ENCODE results near the gene FAM9A.
"Not testable (repeated sequence)": the region's sequence is repeated elsewhere in the genome, so short reads cannot be mapped to it uniquely, and the experiment has no call there.

DNA sequence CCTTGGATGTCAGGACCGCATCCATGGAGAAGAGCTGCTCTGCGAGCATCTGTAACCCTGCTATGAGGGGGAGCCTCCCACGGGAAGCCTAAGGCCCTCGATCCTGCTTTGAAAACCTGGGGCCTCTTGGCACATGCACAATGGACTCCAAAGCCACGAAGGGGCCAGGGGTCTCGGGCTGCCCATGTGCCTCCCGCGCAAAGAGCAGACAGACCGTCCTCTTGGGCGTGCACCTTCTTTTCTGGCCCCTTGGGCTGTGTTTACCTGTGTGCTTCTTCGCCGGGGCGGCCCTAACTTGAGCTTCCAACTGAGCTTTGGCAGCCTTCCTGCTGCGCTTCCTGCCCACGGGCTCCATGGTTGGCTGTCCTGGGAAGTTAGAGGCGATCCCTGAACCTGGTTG is 2.5 kb downstream of the FAM9A start:
- TF ChIP-seq, protein P1, sequence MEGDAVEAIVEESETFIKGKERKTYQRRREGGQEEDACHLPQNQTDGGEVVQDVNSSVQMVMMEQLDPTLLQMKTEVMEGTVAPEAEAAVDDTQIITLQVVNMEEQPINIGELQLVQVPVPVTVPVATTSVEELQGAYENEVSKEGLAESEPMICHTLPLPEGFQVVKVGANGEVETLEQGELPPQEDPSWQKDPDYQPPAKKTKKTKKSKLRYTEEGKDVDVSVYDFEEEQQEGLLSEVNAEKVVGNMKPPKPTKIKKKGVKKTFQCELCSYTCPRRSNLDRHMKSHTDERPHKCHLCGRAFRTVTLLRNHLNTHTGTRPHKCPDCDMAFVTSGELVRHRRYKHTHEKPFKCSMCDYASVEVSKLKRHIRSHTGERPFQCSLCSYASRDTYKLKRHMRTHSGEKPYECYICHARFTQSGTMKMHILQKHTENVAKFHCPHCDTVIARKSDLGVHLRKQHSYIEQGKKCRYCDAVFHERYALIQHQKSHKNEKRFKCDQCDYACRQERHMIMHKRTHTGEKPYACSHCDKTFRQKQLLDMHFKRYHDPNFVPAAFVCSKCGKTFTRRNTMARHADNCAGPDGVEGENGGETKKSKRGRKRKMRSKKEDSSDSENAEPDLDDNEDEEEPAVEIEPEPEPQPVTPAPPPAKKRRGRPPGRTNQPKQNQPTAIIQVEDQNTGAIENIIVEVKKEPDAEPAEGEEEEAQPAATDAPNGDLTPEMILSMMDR (IDR thresholded peaks at IDR 0.05): not testable (repeated sequence)
- TF ChIP-seq POLR2AphosphoS5, POLR2A (IDR thresholded peaks at IDR 0.05): not testable (repeated sequence)

Data from prostate gland (tissue), 2 donors.